Caco-2 (cell line): ENCODE data around the gene TRAPPC11. TPM values are rescaled to one million over a fixed set of nuclear protein-coding genes. Genes with fewer than 3 reads are reported as not detected.
"Not testable (repeated sequence)": the region's sequence is repeated elsewhere in the genome, so short reads cannot be mapped to it uniquely, and the experiment has no call there.

Source experiments
- BruUV-seq: library from RNA; stranded (reverse); fragments of 400-500 nt; replicated peaks from 2 replicates; lab custom pipeline; 2021; lab: Mats Ljungman, UMichigan
- CTCF ChIA-PET: fragments of 300-600 bp; sonication (Branson Sonifier 250); formaldehyde crosslinking; loops from one replicate; lab custom pipeline; 2022; ENCODE audit warnings: antibody characterized with exemption; lab: Charles Lee
- POLR2A ChIA-PET: fragments of 300-600 bp; sonication (Branson Sonifier 250); formaldehyde crosslinking; loops from one replicate; lab custom pipeline; 2022; ENCODE audit warnings: antibody characterized with exemption; lab: Charles Lee
- DNase-seq, 2 experiments: peaks; one replicate each; pipeline versions ENCODE4 v3.0.0 to v3.0.0-alpha.2; 2020 to 2022
- H3K27me3 ChIP-seq: replicated peaks from 2 replicates; pipeline ENCODE4 v1.6.0; 2011; ENCODE audit warnings: low read length; ENCODE audit not compliant: control insufficient read depth, insufficient read depth
- H3K36me3 ChIP-seq: 2 replicates; pipeline ENCODE4 v1.5.1; 2011; ENCODE audit warnings: low read length; ENCODE audit not compliant: control insufficient read depth, insufficient read depth
- H3K4me1 ChIP-seq: fragments of 250-450 bp; sonication (Bioruptor Pico); 2 replicates; pipeline ENCODE4 v1.5.1; 2020; ENCODE audit warnings: mild to moderate bottlenecking
- H3K4me3 ChIP-seq: 2 replicates; pipeline ENCODE4 v1.5.1; 2011; ENCODE audit warnings: low read depth, mild to moderate bottlenecking, control low read depth, low read length
- H3K9me3 ChIP-seq: fragments of 250-450 bp; sonication (Bioruptor Pico); 2 replicates; pipeline ENCODE4 v1.5.1; 2020; ENCODE audit warnings: mild to moderate bottlenecking, moderate library complexity
- H3K27ac Mint-ChIP-seq: one replicate; pipeline ENCODE4 v1.8.0; 2022; ENCODE audit warnings: mixed read lengths; ENCODE audit not compliant: unreplicated experiment
- H3K27me3 Mint-ChIP-seq: one replicate; pipeline ENCODE4 v1.8.0; 2022; ENCODE audit warnings: mixed read lengths; ENCODE audit not compliant: insufficient read depth, unreplicated experiment
- H3K36me3 Mint-ChIP-seq: one replicate; pipeline ENCODE4 v1.8.0; 2022; ENCODE audit warnings: mild to moderate bottlenecking, mixed read lengths; ENCODE audit not compliant: insufficient read depth, unreplicated experiment
- H3K4me1 Mint-ChIP-seq: one replicate; pipeline ENCODE4 v1.8.0; 2022; ENCODE audit warnings: low read depth, mixed read lengths; ENCODE audit not compliant: unreplicated experiment
- H3K4me3 Mint-ChIP-seq: one replicate; pipeline ENCODE4 v1.8.0; 2022; ENCODE audit warnings: mild to moderate bottlenecking, moderate library complexity, mixed read lengths; ENCODE audit not compliant: unreplicated experiment
- H3K9me3 Mint-ChIP-seq: one replicate; pipeline ENCODE4 v1.8.0; 2022; ENCODE audit warnings: mixed read lengths; ENCODE audit not compliant: unreplicated experiment
- CTCF ChIP-seq, 2 experiments: fragments of 200-600 bp in 1 of 2; IDR thresholded peaks; 1 replicate in 1 of 2; 2 replicates in 1 of 2; pipeline versions ENCODE4 v1.5.1 to v1.8.0; 2011 to 2022; ENCODE audit warnings: antibody characterized with exemption in 1 of 2, control low read depth in 1 of 2, inconsistent platforms in 1 of 2, low read depth in 1 of 2, low read length in 1 of 2, mild to moderate bottlenecking in 1 of 2, moderate library complexity in 1 of 2; ENCODE audit not compliant: insufficient read depth in 1 of 2, severe bottlenecking in 1 of 2, unreplicated experiment in 1 of 2
- intact Hi-C: fragments of 100-400 bp; cut with micrococcal nuclease; formaldehyde crosslinking; loops from one replicate; pipeline ENCODE4 v1.10.0; 2022; ENCODE audit not compliant: unreplicated experiment
- total RNA-seq: library from RNA; stranded (reverse); gene quantifications from 2 replicates; pipeline ENCODE4 v1.2.3, GENCODE V29; 2022

TRAPPC11 gene
- total RNA-seq, 1 experiment from 2014 or later, result 25.7 TPM

GRCh38 chr4:183723561-183724228 lies 64.6 kb downstream of the TRAPPC11 start:
- Histone ChIP-seq H3K27me3 (no peaks in the 10 kb centered on the region), H3K36me3 (no peaks in the 10 kb centered on the region), H3K4me3 (peak overlapping the region; percentile 39; the same call in 1 of the 2 replicates), H3K9me3 (no peaks in the 10 kb centered on the region), H3K4me1 (no peaks in the 10 kb centered on the region)
- Mint-ChIP-seq H3K36me3 (no peaks in the 10 kb centered on the region), H3K9me3 (no peaks in the 10 kb centered on the region), H3K27me3 (no peaks in the 10 kb centered on the region), H3K4me1 (no peaks in the 10 kb centered on the region), H3K27ac (peak overlapping the region; percentile 25), H3K4me3 (peak overlapping the region; percentile 78)
- POLR2A ChIA-PET, result no interaction called here
- CTCF ChIA-PET, result no interaction called here
- no peak for TF ChIP-seq CTCF (IDR thresholded peaks at IDR 0.05; ENCODE audit: insufficient read depth in 1 of 2, low read depth in 1 of 2, low read length in 1 of 2, severe bottlenecking in 1 of 2, unreplicated experiment in 1 of 2)
- intact Hi-C loops, result loop anchor here (5.0 kb wide), 1 partner anchor 74 kb away; no protein-coding TSS in a partner anchor
- DNase-seq, result no peak
- BruUV-seq, result no TSS peak

DNA sequence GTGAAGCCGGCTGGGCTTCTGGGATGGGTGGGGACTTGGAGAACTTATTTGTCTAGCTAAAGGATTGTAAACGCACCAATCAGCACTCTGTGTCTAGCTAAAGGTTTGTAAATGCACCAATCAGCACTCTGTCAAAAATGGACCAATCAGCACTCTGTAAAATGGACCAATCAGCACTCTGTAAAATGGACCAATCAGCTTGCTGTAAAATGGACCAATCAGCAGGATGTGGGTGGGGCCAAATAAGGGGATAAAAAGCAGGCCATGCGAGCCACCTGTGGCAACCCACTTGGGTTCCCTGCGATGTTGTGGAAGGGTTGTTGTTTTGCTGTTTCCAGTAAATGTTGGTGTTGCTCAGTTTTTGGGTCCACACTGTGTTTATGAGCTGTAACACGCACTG lies 66.5 kb downstream of the TRAPPC11 start:
- POLR2A ChIA-PET, H3K4me1 Mint-ChIP-seq, intact Hi-C loops, CTCF ChIA-PET, BruUV-seq, H3K4me1 ChIP-seq, H3K36me3 Mint-ChIP-seq, H3K4me3 ChIP-seq, H3K36me3 ChIP-seq, DNase-seq, H3K9me3 ChIP-seq, H3K9me3 Mint-ChIP-seq, H3K27ac Mint-ChIP-seq, H3K27me3 Mint-ChIP-seq, H3K4me3 Mint-ChIP-seq, H3K27me3 ChIP-seq: not testable (repeated sequence)

DNA sequence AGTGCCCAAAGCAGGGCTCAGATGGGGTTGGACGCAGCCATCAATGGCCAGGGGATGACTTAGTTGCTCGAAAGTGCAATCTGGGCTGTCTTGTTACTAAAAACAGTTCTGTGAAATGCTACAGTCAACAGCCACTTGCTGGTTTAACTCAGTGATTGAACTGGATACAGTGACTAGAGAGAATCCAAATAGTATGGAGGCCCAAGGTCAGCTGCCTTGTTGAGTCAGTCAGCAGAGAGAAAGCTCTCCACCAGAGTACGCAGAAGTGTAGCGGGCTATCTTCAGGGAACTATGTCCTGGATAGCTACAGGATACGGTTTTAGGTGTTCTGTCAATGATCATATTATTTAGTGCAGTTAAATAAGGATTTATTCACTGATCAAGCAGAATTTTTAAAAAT lies 68.4 kb downstream of the TRAPPC11 start:
- Histone ChIP-seq H3K4me3 (no peak overlapping the region), H3K9me3 (no peaks in the 10 kb centered on the region), H3K27me3 (no peaks in the 10 kb centered on the region), H3K4me1 (no peaks in the 10 kb centered on the region), H3K36me3 (no peaks in the 10 kb centered on the region)
- H3K36me3 Mint-ChIP-seq, result no peaks in the 10 kb centered on the region
- intact Hi-C loops, result no loop called here
- POLR2A ChIA-PET, result no interaction called here
- BruUV-seq, result no TSS peak
- CTCF ChIA-PET, result no interaction called here
- H3K27me3 Mint-ChIP-seq, result no peaks in the 10 kb centered on the region
- H3K4me1 Mint-ChIP-seq, result no peaks in the 10 kb centered on the region
- no peak overlapping the region for H3K27ac Mint-ChIP-seq
- no peak overlapping the region for H3K4me3 Mint-ChIP-seq
- no peak for TF ChIP-seq CTCF (IDR thresholded peaks at IDR 0.05; ENCODE audit: insufficient read depth in 1 of 2, low read depth in 1 of 2, low read length in 1 of 2, severe bottlenecking in 1 of 2, unreplicated experiment in 1 of 2)
- no peak for DNase-seq
- H3K9me3 Mint-ChIP-seq, result no peaks in the 10 kb centered on the region
